Neuronal stem cell (in vitro differentiated cells): ENCODE data around the gene GDF7.

Experiments used
- DNase-seq: peaks from one replicate; pipeline ENCODE4 v3.0.0-alpha.2; 2013; ENCODE audit warnings: low spot score
- H2AFZ ChIP-seq: one replicate; pipeline ENCODE4 v1.6.1; 2013; ENCODE audit warnings: mild to moderate bottlenecking, low read length, inconsistent platforms
- H2AK5ac ChIP-seq: 2 replicates; pipeline ENCODE4 v1.6.1; 2013; ENCODE audit warnings: low read depth, mild to moderate bottlenecking, inconsistent platforms, low read length, moderate library complexity, mixed read lengths
- H2BK120ac ChIP-seq: 2 replicates; pipeline ENCODE4 v1.6.1; 2013; ENCODE audit warnings: low read depth, mild to moderate bottlenecking, inconsistent platforms, low read length, moderate library complexity, mixed read lengths
- H2BK12ac ChIP-seq: one replicate; pipeline ENCODE4 v1.6.1; 2013; ENCODE audit warnings: low read length, inconsistent platforms
- H2BK15ac ChIP-seq: 2 replicates; pipeline ENCODE4 v1.6.1; 2013; ENCODE audit warnings: mild to moderate bottlenecking, low read length, inconsistent platforms, mixed read lengths
- H2BK5ac ChIP-seq: one replicate; pipeline ENCODE4 v1.6.1; 2013; ENCODE audit warnings: inconsistent platforms, mild to moderate bottlenecking, low read length, moderate library complexity
- H3K14ac ChIP-seq: one replicate; pipeline ENCODE4 v1.6.1; 2013; ENCODE audit warnings: low read length, inconsistent platforms
- H3K18ac ChIP-seq: 2 replicates; pipeline ENCODE4 v1.6.1; 2013; ENCODE audit warnings: low read length, inconsistent platforms
- H3K23ac ChIP-seq: 2 replicates; pipeline ENCODE4 v1.6.1; 2013; ENCODE audit warnings: low read depth, mild to moderate bottlenecking, mixed read lengths, low read length, inconsistent platforms; ENCODE audit not compliant: poor library complexity
- H3K27ac ChIP-seq: replicated peaks from 3 replicates; pipeline ENCODE4 v1.5.1; 2013; ENCODE audit warnings: low read length, inconsistent platforms
- H3K27me3 ChIP-seq, 3 experiments: 2 replicates each; pipeline ENCODE4 v1.6.1; 2013; ENCODE audit warnings: low read length in 3 of 3, mild to moderate bottlenecking in 2 of 3, inconsistent platforms in 1 of 3, low read depth in 1 of 3, mixed read lengths in 1 of 3, moderate library complexity in 1 of 3; ENCODE audit not compliant: control insufficient read depth in 3 of 3, insufficient read depth in 3 of 3
- H3K36me3 ChIP-seq, 2 donors: replicated peaks in 1 of 2; 2 replicates each; pipeline ENCODE4 v1.6.1; 2013; ENCODE audit warnings: low read length in 2 of 2; ENCODE audit not compliant: control insufficient read depth in 2 of 2, insufficient read depth in 2 of 2
- H3K4ac ChIP-seq: 2 replicates; pipeline ENCODE4 v1.6.1; 2013; ENCODE audit warnings: inconsistent platforms, mild to moderate bottlenecking, low read length, moderate library complexity
- H3K4me1 ChIP-seq, 2 donors: 1 replicate in 1 of 2; 2 replicates in 1 of 2; pipeline ENCODE4 v1.6.1; 2013; ENCODE audit warnings: low read length in 2 of 2, low read depth in 1 of 2; ENCODE audit not compliant: control insufficient read depth in 2 of 2, insufficient read depth in 1 of 2
- H3K4me2 ChIP-seq: one replicate; pipeline ENCODE4 v1.6.1; 2013; ENCODE audit warnings: mild to moderate bottlenecking, low read length, inconsistent platforms; ENCODE audit not compliant: insufficient read depth, poor library complexity, severe bottlenecking
- H3K4me3 ChIP-seq, 2 donors: 2 replicates each; pipeline ENCODE4 v1.5.1; 2013; ENCODE audit warnings: low read length in 2 of 2, mild to moderate bottlenecking in 2 of 2, inconsistent platforms in 1 of 2, moderate library complexity in 1 of 2
- H3K79me1 ChIP-seq: one replicate; pipeline ENCODE4 v1.6.1; 2013; ENCODE audit warnings: low read depth, mild to moderate bottlenecking, inconsistent platforms, low read length, moderate library complexity
- H3K9ac ChIP-seq: one replicate; pipeline ENCODE4 v1.6.1; 2013; ENCODE audit warnings: mild to moderate bottlenecking, low read depth, low read length, inconsistent platforms; ENCODE audit not compliant: poor library complexity
- H3K9me3 ChIP-seq, 2 donors: replicated peaks in 1 of 2; 2 replicates each; pipeline versions ENCODE3 to v1.6.1; 2013; ENCODE audit warnings: low read length in 2 of 2, mild to moderate bottlenecking in 2 of 2, inconsistent platforms in 1 of 2, low read depth in 1 of 2, mixed read lengths in 1 of 2, moderate library complexity in 1 of 2; ENCODE audit not compliant: control insufficient read depth in 2 of 2, insufficient read depth in 1 of 2
- H4K8ac ChIP-seq: one replicate; pipeline ENCODE4 v1.6.1; 2013; ENCODE audit warnings: low read depth, mild to moderate bottlenecking, inconsistent platforms, low read length, moderate library complexity
- H4K91ac ChIP-seq: one replicate; pipeline ENCODE4 v1.6.1; 2013; ENCODE audit warnings: low read length, low read depth, mild to moderate bottlenecking, inconsistent platforms; ENCODE audit not compliant: poor library complexity
- WGBS, 2 donors: extraction: QIAGEN DNeasy Blood & Tissue Kit; methylation state at CpG; one replicate each; pipeline ENCODE4 v1.1.7; 2013; ENCODE audit warnings: missing lambda C conversion rate in 2 of 2, mixed read lengths in 1 of 2; ENCODE audit not compliant: insufficient read length in 2 of 2, insufficient replicate concordance in 1 of 2; ENCODE audit errors: extremely low coverage in 2 of 2; 5-methylcytosine and 5-hydroxymethylcytosine counted together

Gene GDF7

GRCh38 chr2:20704886-20705285 lies 37.9 kb downstream of the GDF7 start:
- no peak overlapping the region for H4K91ac ChIP-seq
- H3K79me1 ChIP-seq = no peaks in the 10 kb centered on the region
- no peak overlapping the region for H3K18ac ChIP-seq
- H3K4me2 ChIP-seq = no peak overlapping the region
- H2BK5ac ChIP-seq = no peak overlapping the region
- H3K9me3 ChIP-seq = no peaks in the 10 kb centered on the region
- no CpG with 5 or more reads among the region's 1 CpG for WGBS, 2 donors
- no peak for DNase-seq
- no peak overlapping the region for H3K23ac ChIP-seq
- H3K4me1 ChIP-seq = peaks cover 2 to 3% of the 10 kb centered on the region in 2 donors
- H2AK5ac ChIP-seq = no peak overlapping the region
- no peak overlapping the region for H2BK15ac ChIP-seq
- no peak overlapping the region for H3K4ac ChIP-seq
- no peak overlapping the region for H3K14ac ChIP-seq
- no peaks in the 10 kb centered on the region for H3K27me3 ChIP-seq
- H3K27ac ChIP-seq = no peak overlapping the region
- H2AFZ ChIP-seq = no peak overlapping the region
- no peak overlapping the region for H2BK12ac ChIP-seq
- H3K9ac ChIP-seq = no peak overlapping the region
- no peak overlapping the region for H2BK120ac ChIP-seq
- no peak overlapping the region for H4K8ac ChIP-seq
- peaks cover 2 to 21% of the 10 kb centered on the region in 2 donors for H3K36me3 ChIP-seq
- no peak overlapping the region for H3K4me3 ChIP-seq

GRCh38 chr2:20706217-20706616 lies 39.3 kb downstream of the GDF7 start:
- no CpG with 5 or more reads among the region's 2 CpGs for WGBS, 2 donors
- no peaks in the 10 kb centered on the region for H3K79me1 ChIP-seq

GRCh38 chr2:20706786-20707185 lies 39.8 kb downstream of the GDF7 start:
- Histone ChIP-seq H3K4me2 (no peak overlapping the region), H4K8ac (no peak overlapping the region), H3K4me3 (no peak overlapping the region), H3K4me1 (peaks cover 2 to 3% of the 10 kb centered on the region in 2 donors), H3K4ac (no peak overlapping the region), H2BK5ac (no peak overlapping the region), H3K27ac (no peak overlapping the region), H2BK12ac (no peak overlapping the region), H3K36me3 (peaks cover 0 to 2% of the 10 kb centered on the region in 2 donors), H3K27me3 (no peaks in the 10 kb centered on the region), H2BK15ac (no peak overlapping the region), H3K9me3 (peaks cover 0 to 3% of the 10 kb centered on the region in 2 donors), H3K18ac (no peak overlapping the region), H3K23ac (no peak overlapping the region), H3K14ac (no peak overlapping the region), H2BK120ac (no peak overlapping the region), H2AK5ac (no peak overlapping the region), H2AFZ (no peak overlapping the region), H3K9ac (no peak overlapping the region), H4K91ac (no peak overlapping the region), H3K79me1 (no peaks in the 10 kb centered on the region)
- DNase-seq = no peak
- no CpG with 5 or more reads among the region's 3 CpGs for WGBS, 2 donors

More at GRCh38 chr2:20706217-20706616, 39.3 kb downstream of the GDF7 start:
- H3K9ac ChIP-seq = no peak overlapping the region
- no peak for DNase-seq
- H2BK12ac ChIP-seq = no peak overlapping the region
- no peak overlapping the region for H3K27ac ChIP-seq
- H4K91ac ChIP-seq = no peak overlapping the region
- H3K23ac ChIP-seq = no peak overlapping the region
- H2BK120ac ChIP-seq = no peak overlapping the region
- no peak overlapping the region for H2AK5ac ChIP-seq
- no peak overlapping the region for H2BK5ac ChIP-seq
- H3K4me2 ChIP-seq = no peak overlapping the region
- no peak overlapping the region for H2AFZ ChIP-seq
- H3K14ac ChIP-seq = no peak overlapping the region
- H3K18ac ChIP-seq = no peak overlapping the region
- H2BK15ac ChIP-seq = no peak overlapping the region
- peaks cover 2 to 3% of the 10 kb centered on the region in 2 donors for H3K4me1 ChIP-seq
- no peak overlapping the region for H3K4ac ChIP-seq
- H3K4me3 ChIP-seq = no peak overlapping the region
- H3K9me3 ChIP-seq = no peaks in the 10 kb centered on the region
- peaks cover 2 to 8% of the 10 kb centered on the region in 2 donors for H3K36me3 ChIP-seq
- H3K27me3 ChIP-seq = no peaks in the 10 kb centered on the region
- H4K8ac ChIP-seq = no peak overlapping the region

- Histone ChIP-seq H3K27me3 (no peaks in the 10 kb centered on the region), H3K18ac (no peak overlapping the region), H2AFZ (no peak overlapping the region), H3K9ac (no peak overlapping the region), H3K27ac (no peak overlapping the region), H3K23ac (no peak overlapping the region), H4K91ac (no peak overlapping the region), H3K4me1 (peaks cover 2 to 3% of the 10 kb centered on the region in 2 donors), H3K79me1 (no peaks in the 10 kb centered on the region), H2AK5ac (no peak overlapping the region), H4K8ac (no peak overlapping the region), H2BK5ac (no peak overlapping the region), H2BK15ac (no peak overlapping the region), H3K4me2 (no peak overlapping the region), H3K4me3 (no peak overlapping the region), H2BK12ac (no peak overlapping the region), H3K36me3 (peaks cover 0 to 2% of the 10 kb centered on the region in 2 donors), H3K9me3 (peaks cover 0 to 3% of the 10 kb centered on the region in 2 donors), H2BK120ac (no peak overlapping the region), H3K4ac (no peak overlapping the region), H3K14ac (no peak overlapping the region)
- DNase-seq = no peak
- no CpG with 5 or more reads among the region's 4 CpGs for WGBS, 2 donors
Measured at GRCh38 chr2:20707601-20708000, 40.7 kb downstream of the GDF7 start.
